HG03025 (cell line): ENCODE results near the gene MSI2.

Source experiments
- ATAC-seq: cut with Tn5 transposase; IDR thresholded peaks from one replicate; pipeline ENCODE4 v1.9.1; 2021; ENCODE audit warnings: mild to moderate bottlenecking, moderate library complexity; ENCODE audit not compliant: unreplicated experiment, low FRiP score

MSI2 gene

GRCh38 chr17:57531648-57532504 lies 275.6 kb downstream of the MSI2 start:
- ATAC-seq: no peak

GRCh38 chr17:57532556-57532955 lies 276.2 kb downstream of the MSI2 start:
- no peak for ATAC-seq

- ATAC-seq: no peak
These were observed 276.6 kb downstream of the MSI2 start for GRCh38 chr17:57532966-57533365.

GRCh38 chr17:57533684-57534305 lies 277.5 kb downstream of the MSI2 start:
- ATAC-seq: no peak

GRCh38 chr17:57534863-57535248 lies 278.5 kb downstream of the MSI2 start:
- ATAC-seq: no peak

- no peak for ATAC-seq
These were observed 279.1 kb downstream of the MSI2 start for GRCh38 chr17:57535249-57535966.

GRCh38 chr17:57536289-57536688 lies 280.0 kb downstream of the MSI2 start:
- no peak for ATAC-seq

GRCh38 chr17:57536789-57537523 lies 280.6 kb downstream of the MSI2 start:
- ATAC-seq: no peak

- ATAC-seq: no peak
These were observed 281.4 kb downstream of the MSI2 start for GRCh38 chr17:57537524-57538410.

- no peak for ATAC-seq
These were observed 282.6 kb downstream of the MSI2 start for GRCh38 chr17:57538736-57539456.

GRCh38 chr17:57539529-57540301 lies 283.4 kb downstream of the MSI2 start:
- no peak for ATAC-seq

- ATAC-seq: no peak
These were observed 284.3 kb downstream of the MSI2 start for GRCh38 chr17:57540596-57540995.

- no peak for ATAC-seq
These were observed 284.7 kb downstream of the MSI2 start for GRCh38 chr17:57541049-57541448.

GRCh38 chr17:57541472-57542394 lies 285.4 kb downstream of the MSI2 start:
- no peak for ATAC-seq

GRCh38 chr17:57542510-57542909 lies 286.2 kb downstream of the MSI2 start:
- no peak for ATAC-seq

GRCh38 chr17:57543230-57543629 lies 286.9 kb downstream of the MSI2 start:
- ATAC-seq: no peak

- ATAC-seq: no peak
These were observed 288.1 kb downstream of the MSI2 start for GRCh38 chr17:57544401-57544800.
